ENCODE measurements around the gene DMAP1. TPM values are rescaled to one million over a fixed set of nuclear protein-coding genes. Genes with fewer than 3 reads are reported as not detected.

DMAP1 gene
- total RNA-seq, 1 experiment from 2014 or later = 40.9 TPM

GRCh38 chr1:44170281-44170823, 42.9 kb upstream of the DMAP1 start (continued):
- TF ChIP-seq RELA (CRISPR knock-in tag; IDR thresholded peaks at IDR 0.05; ENCODE audit: borderline replicate concordance) (no peak), FOXJ3 (CRISPR knock-in tag; IDR thresholded peaks at IDR 0.05; ENCODE audit: borderline replicate concordance) (no peak), E2F1 (CRISPR knock-in tag; IDR thresholded peaks at IDR 0.05) (no peak), PRRX2 (CRISPR knock-in tag; IDR thresholded peaks at IDR 0.05) (no peak), CREB1 (CRISPR knock-in tag; IDR thresholded peaks at IDR 0.05) (no peak), E2F4 (CRISPR knock-in tag; IDR thresholded peaks at IDR 0.05; ENCODE audit: borderline replicate concordance, low read depth) (no peak)

DNA sequence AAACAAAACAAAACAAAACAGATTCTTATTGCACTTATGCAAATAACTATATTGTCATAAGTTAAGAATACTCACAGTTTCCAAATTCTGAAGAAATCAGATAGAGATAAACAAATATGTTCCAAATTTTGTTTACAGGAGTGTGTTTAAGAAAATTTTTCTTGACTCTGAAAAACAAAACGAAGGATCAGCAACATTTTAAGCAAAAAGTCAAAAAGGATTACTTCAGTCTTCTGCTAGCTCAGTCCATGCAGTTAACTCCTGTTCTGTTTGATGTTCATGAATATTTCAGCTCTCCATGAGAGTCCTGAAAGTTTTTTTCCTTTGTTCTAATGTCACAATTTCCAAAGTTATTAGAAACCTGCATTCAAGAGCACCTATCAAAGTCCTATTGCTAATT, 38.6 kb upstream of the DMAP1 start:
- POLR2A ChIA-PET = no interaction called here
- Mint-ChIP-seq H3K9me3 (peaks cover 43% of the 10 kb centered on the region), H3K36me3 (peaks cover 35% of the 10 kb centered on the region), H3K4me3 (no peak overlapping the region), H3K4me1 (no peaks in the 10 kb centered on the region), H3K27ac (no peak overlapping the region), H3K27me3 (ENCODE audit: low read depth) (peaks cover 15% of the 10 kb centered on the region)
- ATAC-seq = no peak
- no peak for DNase-seq (ENCODE audit: low spot score)
- CTCF ChIA-PET = no interaction called here
- TF ChIP-seq ZNF396 (CRISPR knock-in tag; IDR thresholded peaks at IDR 0.05; ENCODE audit: borderline replicate concordance) (no peak), ZNF263 (CRISPR knock-in tag; IDR thresholded peaks at IDR 0.05; ENCODE audit: low read depth) (no peak), FOXP4 (CRISPR knock-in tag; IDR thresholded peaks at IDR 0.05) (no peak), CREB1 (CRISPR knock-in tag; IDR thresholded peaks at IDR 0.05) (no peak), MLX (CRISPR knock-in tag; IDR thresholded peaks at IDR 0.05) (no peak), ZNF317 (CRISPR knock-in tag; IDR thresholded peaks at IDR 0.05; ENCODE audit: borderline replicate concordance, low read depth) (no peak), NFYB (CRISPR knock-in tag; conservative IDR thresholded peaks at IDR 0.05; ENCODE audit: low read depth) (no peak), ZBTB21 (CRISPR knock-in tag; IDR thresholded peaks at IDR 0.05; ENCODE audit: borderline replicate concordance) (no peak), ZNF138 (CRISPR knock-in tag; conservative IDR thresholded peaks at IDR 0.05) (no peak), KAT7 (CRISPR knock-in tag; IDR thresholded peaks at IDR 0.05; ENCODE audit: borderline replicate concordance) (no peak), CTCF (IDR thresholded peaks at IDR 0.05) (no peak), E2F1 (CRISPR knock-in tag; IDR thresholded peaks at IDR 0.05) (no peak), FOXK1 (CRISPR knock-in tag; IDR thresholded peaks at IDR 0.05) (no peak), PRRX2 (CRISPR knock-in tag; IDR thresholded peaks at IDR 0.05) (no peak), JAZF1 (CRISPR knock-in tag; IDR thresholded peaks at IDR 0.05) (no peak), CREM (CRISPR knock-in tag; IDR thresholded peaks at IDR 0.05) (no peak), CBFB (CRISPR knock-in tag; IDR thresholded peaks at IDR 0.05; ENCODE audit: low read depth) (no peak)
- TF ChIP-seq, protein P1, sequence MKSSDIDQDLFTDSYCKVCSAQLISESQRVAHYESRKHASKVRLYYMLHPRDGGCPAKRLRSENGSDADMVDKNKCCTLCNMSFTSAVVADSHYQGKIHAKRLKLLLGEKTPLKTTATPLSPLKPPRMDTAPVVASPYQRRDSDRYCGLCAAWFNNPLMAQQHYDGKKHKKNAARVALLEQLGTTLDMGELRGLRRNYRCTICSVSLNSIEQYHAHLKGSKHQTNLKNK (CRISPR knock-in tag; IDR thresholded peaks at IDR 0.05) = no peak
- TF ChIP-seq, protein P2, sequence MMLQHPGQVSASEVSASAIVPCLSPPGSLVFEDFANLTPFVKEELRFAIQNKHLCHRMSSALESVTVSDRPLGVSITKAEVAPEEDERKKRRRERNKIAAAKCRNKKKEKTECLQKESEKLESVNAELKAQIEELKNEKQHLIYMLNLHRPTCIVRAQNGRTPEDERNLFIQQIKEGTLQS (CRISPR knock-in tag; conservative IDR thresholded peaks at IDR 0.05) = no peak
- TF ChIP-seq, protein P3, sequence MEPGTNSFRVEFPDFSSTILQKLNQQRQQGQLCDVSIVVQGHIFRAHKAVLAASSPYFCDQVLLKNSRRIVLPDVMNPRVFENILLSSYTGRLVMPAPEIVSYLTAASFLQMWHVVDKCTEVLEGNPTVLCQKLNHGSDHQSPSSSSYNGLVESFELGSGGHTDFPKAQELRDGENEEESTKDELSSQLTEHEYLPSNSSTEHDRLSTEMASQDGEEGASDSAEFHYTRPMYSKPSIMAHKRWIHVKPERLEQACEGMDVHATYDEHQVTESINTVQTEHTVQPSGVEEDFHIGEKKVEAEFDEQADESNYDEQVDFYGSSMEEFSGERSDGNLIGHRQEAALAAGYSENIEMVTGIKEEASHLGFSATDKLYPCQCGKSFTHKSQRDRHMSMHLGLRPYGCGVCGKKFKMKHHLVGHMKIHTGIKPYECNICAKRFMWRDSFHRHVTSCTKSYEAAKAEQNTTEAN (CRISPR knock-in tag; IDR thresholded peaks at IDR 0.05) = no peak
